Measurements from ENCODE around the gene SLC12A4.
"Not testable (repeated sequence)": the region's sequence is repeated elsewhere in the genome, so short reads cannot be mapped to it uniquely, and the experiment has no call there.

The SLC12A4 gene

GRCh38 chr16:67939507-67940445 is 28.7 kb downstream of the SLC12A4 start:
- peaks cover 53% of the 10 kb centered on the region for H3K36me3 ChIP-seq (ENCODE audit: control insufficient read depth, insufficient read depth, low read length)
- H3K9me3 ChIP-seq (ENCODE audit: control insufficient read depth, low read length) = no peaks in the 10 kb centered on the region
- no peak overlapping the region for H3K4me3 ChIP-seq (ENCODE audit: extremely low read depth, insufficient read depth, low read length, poor library complexity, severe bottlenecking)
- peaks cover under 1% of the 10 kb centered on the region for H3K4me1 ChIP-seq (ENCODE audit: control insufficient read depth, insufficient read depth, low read length, poor library complexity, severe bottlenecking)
- no peak overlapping the region for H3K27ac ChIP-seq (ENCODE audit: low read depth, low read length, severe bottlenecking)
- 95 to 98% methylated on average over 29 to 32 of the region's 33 CpGs for WGBS, 2 experiments (ENCODE audit: insufficient coverage in 2 of 2)

- H3K4me1 ChIP-seq (ENCODE audit: control insufficient read depth, insufficient read depth, low read length, poor library complexity, severe bottlenecking); H3K4me3 ChIP-seq (ENCODE audit: extremely low read depth, insufficient read depth, low read length, poor library complexity, severe bottlenecking): not testable (repeated sequence)
- WGBS, 2 experiments (ENCODE audit: insufficient coverage in 2 of 2) = 100% methylated on average over 1 to 2 of the region's 5 CpGs
Observed at GRCh38 chr16:67937713-67938112, 30.7 kb downstream of the SLC12A4 start.

GRCh38 chr16:67936880-67937605 is 31.4 kb downstream of the SLC12A4 start:
- Histone ChIP-seq H3K4me3 (ENCODE audit: extremely low read depth, insufficient read depth, low read length, poor library complexity, severe bottlenecking) (peak overlapping the region; percentile 86), H3K4me1 (ENCODE audit: control insufficient read depth, insufficient read depth, low read length, poor library complexity, severe bottlenecking) (peaks cover 3% of the 10 kb centered on the region), H3K27ac (ENCODE audit: low read depth, low read length, severe bottlenecking) (no peak overlapping the region), H3K36me3 (ENCODE audit: control insufficient read depth, insufficient read depth, low read length) (peaks cover 26% of the 10 kb centered on the region), H3K9me3 (ENCODE audit: control insufficient read depth, low read length) (no peaks in the 10 kb centered on the region)
- 28 to 44% methylated on average over 3 to 4 of the region's 6 CpGs for WGBS, 2 experiments (ENCODE audit: insufficient coverage in 2 of 2)

More at GRCh38 chr16:67937713-67938112, 30.7 kb downstream of the SLC12A4 start:
- peaks cover 32% of the 10 kb centered on the region for H3K36me3 ChIP-seq (ENCODE audit: control insufficient read depth, insufficient read depth, low read length)
- H3K27ac ChIP-seq (ENCODE audit: low read depth, low read length, severe bottlenecking); H3K9me3 ChIP-seq (ENCODE audit: control insufficient read depth, low read length): not testable (repeated sequence)

- Histone ChIP-seq H3K36me3 (ENCODE audit: control insufficient read depth, insufficient read depth, low read length) (peaks cover 18% of the 10 kb centered on the region), H3K27ac (ENCODE audit: low read depth, low read length, severe bottlenecking) (peak within 1 kb of the TSS; percentile 62), H3K4me1 (ENCODE audit: control insufficient read depth, insufficient read depth, low read length, poor library complexity, severe bottlenecking) (peaks cover 3% of the 10 kb centered on the region), H3K4me3 (ENCODE audit: extremely low read depth, insufficient read depth, low read length, poor library complexity, severe bottlenecking) (peak within 1 kb of the TSS; percentile 86), H3K9me3 (ENCODE audit: control insufficient read depth, low read length) (no peaks in the 10 kb centered on the region)
- 2 to 3% methylated on average over 45 to 53 of the region's 54 CpGs for WGBS, 2 experiments (ENCODE audit: insufficient coverage in 2 of 2)
Observed at GRCh38 chr16:67936124-67936879, 32.1 kb downstream of the SLC12A4 start, which contains the start of gene PSMB10. Gene PSMB10 (minus strand): TSS chr16:67936850. CDS start chr16:67936749, 101 bp downstream.

DNA sequence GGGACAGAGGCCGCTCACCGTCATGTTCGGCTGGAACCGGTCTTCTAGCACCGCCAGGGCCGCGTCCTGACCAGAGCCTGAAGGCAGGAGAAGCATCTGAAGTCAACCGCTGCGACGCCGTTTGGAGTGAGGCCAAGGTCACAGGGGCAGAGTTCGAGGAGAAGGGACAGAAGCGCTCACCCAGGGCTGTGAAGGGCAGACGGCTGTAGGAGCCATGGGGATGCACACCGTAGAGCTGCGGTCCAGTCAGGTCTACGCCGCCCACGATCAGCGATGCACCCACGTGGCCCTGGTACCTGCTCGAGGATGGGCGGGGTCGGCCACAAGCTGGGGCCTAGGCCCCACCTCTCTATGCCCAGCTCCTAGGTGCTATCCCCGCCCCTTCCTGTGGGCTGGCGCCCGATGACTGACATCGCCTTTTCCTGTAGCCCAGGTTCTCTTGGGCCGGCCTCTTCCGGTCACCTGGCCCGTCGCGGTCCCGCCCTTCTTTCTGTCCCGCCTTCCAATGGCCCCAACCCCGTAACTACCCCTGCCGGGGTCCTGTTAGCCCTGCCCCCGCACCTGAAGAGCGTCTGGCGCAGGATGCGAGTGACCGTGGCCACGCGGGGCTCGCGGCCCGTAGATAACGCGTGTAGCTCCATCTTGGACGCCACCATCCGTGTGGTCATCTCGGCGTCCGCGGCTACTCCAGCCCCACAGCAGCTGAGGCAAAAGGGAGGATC is 32.9 kb downstream of the SLC12A4 start:
- Histone ChIP-seq H3K36me3 (ENCODE audit: control insufficient read depth, insufficient read depth, low read length) (peaks cover 15% of the 10 kb centered on the region), H3K27ac (ENCODE audit: low read depth, low read length, severe bottlenecking) (peak overlapping the region; percentile 62), H3K9me3 (ENCODE audit: control insufficient read depth, low read length) (no peaks in the 10 kb centered on the region), H3K4me3 (ENCODE audit: extremely low read depth, insufficient read depth, low read length, poor library complexity, severe bottlenecking) (peak overlapping the region; percentile 86), H3K4me1 (ENCODE audit: control insufficient read depth, insufficient read depth, low read length, poor library complexity, severe bottlenecking) (peaks cover 3% of the 10 kb centered on the region)
- WGBS, 2 experiments (ENCODE audit: insufficient coverage in 2 of 2) = 0 to 1% methylated on average over 38 to 53 of the region's 55 CpGs

DNA sequence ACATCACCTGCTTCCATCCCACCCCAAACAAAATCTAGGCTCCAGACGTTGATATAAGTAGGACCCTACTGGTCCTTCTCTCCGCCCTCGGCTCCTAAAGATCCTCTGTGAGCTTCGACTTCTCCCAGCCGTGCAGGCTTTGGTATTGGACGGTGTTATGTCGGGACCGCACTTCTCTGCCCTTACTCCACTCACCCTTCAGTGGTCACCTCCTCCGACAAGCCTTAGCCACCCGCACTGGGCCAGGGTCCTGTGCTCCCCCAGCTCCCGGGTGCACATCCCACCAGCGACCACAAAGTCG is 33.4 kb downstream of the SLC12A4 start:
- 5 to 13% methylated on average over 7 to 13 of the region's 13 CpGs for WGBS, 2 experiments (ENCODE audit: insufficient coverage in 2 of 2)
- H3K27ac ChIP-seq (ENCODE audit: low read depth, low read length, severe bottlenecking) = no peak overlapping the region

GRCh38 chr16:67934306-67935100 is 33.9 kb downstream of the SLC12A4 start:
- Histone ChIP-seq H3K36me3 (ENCODE audit: control insufficient read depth, insufficient read depth, low read length) (peaks cover 13% of the 10 kb centered on the region), H3K27ac (ENCODE audit: low read depth, low read length, severe bottlenecking) (no peak overlapping the region), H3K4me1 (ENCODE audit: control insufficient read depth, insufficient read depth, low read length, poor library complexity, severe bottlenecking) (peaks cover 3% of the 10 kb centered on the region), H3K9me3 (ENCODE audit: control insufficient read depth, low read length) (no peaks in the 10 kb centered on the region), H3K4me3 (ENCODE audit: extremely low read depth, insufficient read depth, low read length, poor library complexity, severe bottlenecking) (no peak overlapping the region)
- WGBS, 2 experiments (ENCODE audit: insufficient coverage in 2 of 2) = 58 to 62% methylated on average over 13 of the region's 13 CpGs

More for the DNA sequence above, 33.4 kb downstream of the SLC12A4 start:
- H3K4me3 ChIP-seq (ENCODE audit: extremely low read depth, insufficient read depth, low read length, poor library complexity, severe bottlenecking) = peak overlapping the region; percentile 86
- peaks cover 13% of the 10 kb centered on the region for H3K36me3 ChIP-seq (ENCODE audit: control insufficient read depth, insufficient read depth, low read length)
- peaks cover 3% of the 10 kb centered on the region for H3K4me1 ChIP-seq (ENCODE audit: control insufficient read depth, insufficient read depth, low read length, poor library complexity, severe bottlenecking)
- no peaks in the 10 kb centered on the region for H3K9me3 ChIP-seq (ENCODE audit: control insufficient read depth, low read length)

DNA sequence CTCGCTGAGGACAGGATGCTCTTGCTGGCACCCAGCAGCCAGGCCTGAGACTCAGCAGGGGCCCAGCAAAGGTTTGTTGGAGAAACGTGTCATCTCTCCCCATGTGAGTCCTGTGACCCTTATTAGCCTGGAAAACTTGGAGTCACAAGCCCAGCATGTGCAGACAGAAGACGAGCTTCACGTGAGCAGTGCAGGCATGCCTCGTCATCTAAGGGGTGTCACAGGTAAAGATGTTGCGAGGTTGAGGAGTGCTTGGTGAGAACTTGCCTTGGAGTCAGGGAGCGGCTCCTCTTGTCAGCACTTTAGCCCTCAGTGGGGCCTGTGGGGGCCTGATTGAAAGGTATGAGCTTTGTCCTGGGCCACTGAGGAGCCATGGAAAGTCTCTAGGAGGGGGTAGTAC is 34.6 kb downstream of the SLC12A4 start:
- Histone ChIP-seq H3K36me3 (ENCODE audit: control insufficient read depth, insufficient read depth, low read length) (peaks cover 18% of the 10 kb centered on the region), H3K27ac (ENCODE audit: low read depth, low read length, severe bottlenecking) (no peak overlapping the region), H3K4me1 (ENCODE audit: control insufficient read depth, insufficient read depth, low read length, poor library complexity, severe bottlenecking) (peaks cover 3% of the 10 kb centered on the region), H3K4me3 (ENCODE audit: extremely low read depth, insufficient read depth, low read length, poor library complexity, severe bottlenecking) (no peak overlapping the region), H3K9me3 (ENCODE audit: control insufficient read depth, low read length) (no peaks in the 10 kb centered on the region)
- WGBS, 2 experiments (ENCODE audit: insufficient coverage in 2 of 2) = 91 to 93% methylated on average over 7 of the region's 7 CpGs

- no peaks in the 10 kb centered on the region for H3K9me3 ChIP-seq (ENCODE audit: control insufficient read depth, low read length)
- peaks cover 27% of the 10 kb centered on the region for H3K36me3 ChIP-seq (ENCODE audit: control insufficient read depth, insufficient read depth, low read length)
- H3K4me3 ChIP-seq (ENCODE audit: extremely low read depth, insufficient read depth, low read length, poor library complexity, severe bottlenecking) = no peak overlapping the region
- H3K4me1 ChIP-seq (ENCODE audit: control insufficient read depth, insufficient read depth, low read length, poor library complexity, severe bottlenecking) = peaks cover 3% of the 10 kb centered on the region
- H3K27ac ChIP-seq (ENCODE audit: low read depth, low read length, severe bottlenecking) = no peak overlapping the region
- WGBS, 2 experiments (ENCODE audit: insufficient coverage in 2 of 2) = 85 to 90% methylated on average over 2 to 3 of the region's 4 CpGs
Observed at GRCh38 chr16:67932462-67932840, 36.0 kb downstream of the SLC12A4 start.
